Activated CD8-positive, alpha-beta memory T cell treated with anti-CD3 and anti-CD28 coated beads, Interleukin-2, amount 50 U/mL, for 4 hours (primary cell): ENCODE results near the gene ITM2A.

Source experiments
- DNase-seq: peaks from one replicate; pipeline ENCODE4 v3.0.0-alpha.2; 2020

Gene ITM2A

GRCh38 chrX:79366873-79367749, at the start of gene ITM2A:
Gene ITM2A (minus strand): TSS chrX:79367334. CDS start chrX:79367215, 119 bp downstream.
- DNase-seq, result peak; percentile 69

- no peak for DNase-seq
Measured at GRCh38 chrX:79415056-79415455, 47.9 kb upstream of the ITM2A start.

DNA sequence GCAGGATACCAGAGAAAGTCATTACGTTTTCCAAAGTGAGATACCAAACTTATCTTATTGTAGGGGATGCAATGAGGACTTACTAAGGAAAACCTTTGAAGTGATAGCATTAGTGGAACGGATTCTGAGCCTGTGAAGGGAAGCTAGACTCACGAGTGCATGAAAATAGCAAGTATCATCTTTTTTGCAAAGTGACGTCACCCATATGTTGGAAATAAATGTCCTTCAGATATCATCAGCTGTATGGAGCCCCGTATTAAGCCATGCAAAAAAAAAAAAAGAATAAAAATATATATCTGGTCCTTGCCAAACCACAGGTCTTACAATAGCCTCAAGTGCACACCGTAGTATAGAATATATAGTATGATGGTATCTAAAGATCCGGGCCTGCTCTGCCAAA, 46.8 kb upstream of the ITM2A start:
- no peak for DNase-seq

GRCh38 chrX:79412972-79413371, 45.8 kb upstream of the ITM2A start:
- DNase-seq, result no peak

GRCh38 chrX:79412166-79412565, 45.0 kb upstream of the ITM2A start:
- DNase-seq, result no peak

DNA sequence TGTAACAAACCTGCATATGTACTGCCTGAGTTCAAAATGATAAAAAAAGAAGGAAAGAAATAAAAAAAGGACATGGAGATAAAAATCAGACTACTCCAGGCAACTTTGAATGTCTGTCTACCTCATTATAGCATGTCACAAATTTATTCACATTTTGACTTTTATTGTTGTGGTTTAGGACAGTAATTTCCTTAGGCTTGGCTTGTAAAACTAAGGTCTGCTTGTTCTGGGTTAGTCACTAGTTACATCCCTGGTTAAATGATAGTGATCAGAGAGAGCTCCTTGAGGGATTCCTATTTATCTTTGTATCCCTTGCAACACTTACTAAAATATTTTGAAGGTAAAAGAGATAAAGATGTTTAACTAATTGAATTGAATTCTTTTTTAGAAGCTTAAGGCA, 42.5 kb upstream of the ITM2A start:
- DNase-seq, result no peak

DNA sequence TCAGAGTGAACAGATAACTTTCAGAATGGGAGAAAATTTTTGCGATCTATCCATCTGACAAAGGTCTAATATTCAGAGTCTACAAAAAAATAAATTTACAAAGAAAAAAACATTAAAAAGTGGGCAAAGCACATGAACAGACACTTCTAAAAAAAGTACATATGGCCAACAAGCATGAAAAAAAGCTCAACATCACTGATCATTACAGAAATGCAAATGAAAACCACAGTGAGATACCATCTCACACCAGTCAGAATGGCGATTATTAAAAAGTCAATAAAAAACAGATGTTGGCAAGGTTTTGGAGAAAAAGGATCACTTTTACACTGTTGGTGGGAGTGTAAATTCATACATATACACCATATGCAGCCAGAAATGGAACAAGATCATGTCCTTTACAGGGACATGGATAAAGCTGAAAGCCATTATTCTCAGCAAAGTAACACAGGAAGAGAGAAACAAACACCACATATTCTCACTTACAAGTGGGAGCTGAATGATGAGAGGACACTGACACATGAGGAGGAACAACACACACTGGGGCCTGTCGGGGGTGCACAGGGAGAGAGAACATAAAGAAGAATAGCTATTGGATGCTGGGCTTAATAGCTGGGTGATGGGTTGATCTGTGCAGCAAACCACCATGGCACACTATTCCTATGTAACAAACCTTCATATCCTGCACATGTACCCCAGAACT, 41.6 kb upstream of the ITM2A start:
- no peak for DNase-seq

GRCh38 chrX:79400623-79401022, 33.5 kb upstream of the ITM2A start:
- no peak for DNase-seq

- DNase-seq, result no peak
Measured at GRCh38 chrX:79375340-79375739, 8.2 kb upstream of the ITM2A start.

GRCh38 chrX:79371640-79372039, 4.5 kb upstream of the ITM2A start:
- no peak for DNase-seq

- no peak for DNase-seq
Measured at GRCh38 chrX:79371101-79371500, 4.0 kb upstream of the ITM2A start.

DNA sequence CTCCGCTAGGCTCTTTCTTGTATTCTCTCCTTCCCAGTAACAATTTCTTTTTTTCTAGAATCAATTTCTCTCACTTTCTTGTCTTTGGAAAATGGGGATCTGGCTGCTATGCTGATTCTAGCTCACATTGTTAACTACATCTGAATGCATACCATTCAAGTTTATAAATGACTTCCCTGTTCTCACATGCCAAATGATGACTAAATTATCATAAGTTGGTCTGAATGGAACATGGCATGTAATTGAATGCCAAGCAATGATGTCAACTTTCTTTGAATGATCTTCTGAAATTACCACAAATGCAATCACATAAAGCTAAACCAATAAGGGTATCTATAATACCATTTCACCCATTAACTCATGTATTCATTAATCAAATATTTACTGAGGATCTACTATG, 2.7 kb upstream of the ITM2A start:
- no peak for DNase-seq

GRCh38 chrX:79368441-79368840, 1.3 kb upstream of the ITM2A start:
- DNase-seq, result no peak

DNA sequence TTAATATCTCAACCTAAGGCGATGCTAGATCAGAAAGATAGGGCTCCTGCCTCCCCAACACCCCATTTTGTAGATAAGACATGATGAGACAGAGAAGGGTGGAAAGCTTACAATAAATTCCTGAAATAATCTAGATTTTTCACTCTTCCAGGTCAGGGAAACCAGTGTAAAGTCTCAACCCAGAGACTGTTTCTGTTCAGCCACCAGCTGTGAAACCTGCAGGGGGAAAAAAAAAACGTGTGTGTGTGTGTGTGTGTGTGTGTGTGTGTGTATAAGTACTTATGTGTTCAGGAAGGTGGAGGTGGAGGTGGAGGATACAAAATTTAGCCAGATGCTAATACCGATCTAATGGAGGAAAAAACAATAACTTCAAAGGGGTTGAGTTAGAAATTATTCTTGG, 773 bp upstream of the ITM2A start:
- no peak for DNase-seq

GRCh38 chrX:79366556-79366872, 620 bp downstream of the ITM2A start:
- no peak for DNase-seq

GRCh38 chrX:79365591-79365990, 1.5 kb downstream of the ITM2A start:
- DNase-seq, result no peak

DNA sequence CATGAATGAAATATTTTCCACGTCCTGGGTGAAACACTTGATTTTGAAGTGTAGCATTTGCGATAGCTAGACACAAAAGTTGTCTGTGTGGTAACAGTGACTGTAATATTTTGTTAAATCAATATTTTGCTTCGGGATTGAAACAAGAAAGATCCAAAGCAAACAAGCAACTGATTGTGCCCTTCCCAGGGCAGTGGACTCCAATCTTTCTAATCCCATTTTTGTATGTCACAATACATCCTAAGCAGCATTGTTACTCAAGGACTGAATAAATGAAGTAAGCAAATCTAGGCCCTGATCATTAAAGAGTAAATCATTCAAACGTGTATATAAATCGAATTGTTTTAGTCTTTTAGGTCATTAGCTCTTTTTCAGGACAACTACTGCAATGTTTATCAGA, 2.8 kb downstream of the ITM2A start:
- no peak for DNase-seq

DNA sequence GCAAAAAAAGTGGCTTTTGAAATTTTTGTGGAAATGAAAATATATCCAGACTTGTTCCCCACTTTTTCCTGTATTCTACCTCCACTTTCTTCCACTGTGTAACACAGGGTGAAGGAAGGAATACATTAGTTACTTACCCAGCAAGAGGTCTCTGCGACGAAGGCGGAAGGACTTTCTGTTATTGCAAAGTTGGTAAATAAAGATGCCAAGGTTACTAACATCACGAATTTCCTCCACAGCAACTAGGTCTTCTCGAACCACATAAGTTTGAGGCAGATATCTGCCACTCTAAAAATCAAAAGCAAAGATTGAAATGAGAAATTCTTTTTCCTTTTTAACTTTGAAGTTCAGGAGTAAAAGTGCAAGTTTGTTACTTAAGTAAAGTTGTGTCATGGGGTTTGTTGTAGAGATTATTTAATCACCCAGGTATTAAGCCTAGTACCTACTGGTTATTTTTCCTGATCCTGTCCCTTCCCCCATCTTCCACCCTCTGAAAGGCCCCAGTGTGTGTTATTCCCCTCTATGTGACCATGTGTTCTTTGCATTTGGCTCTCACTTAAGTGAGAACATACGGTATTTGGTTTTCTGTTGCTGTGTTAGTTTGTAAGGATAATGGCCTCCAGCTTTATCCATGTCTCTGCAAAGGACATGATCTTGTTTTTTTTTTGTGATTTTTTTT, 5.8 kb downstream of the ITM2A start:
- no peak for DNase-seq

- no peak for DNase-seq
Measured at GRCh38 chrX:79336869-79337815, 30.0 kb downstream of the ITM2A start.

GRCh38 chrX:79330022-79330421, 37.1 kb downstream of the ITM2A start:
- no peak for DNase-seq

- DNase-seq, result peak; percentile 17
Measured at GRCh38 chrX:79325263-79325958, 41.7 kb downstream of the ITM2A start.
